GM15510 (cell line): Measurements from ENCODE around the gene VSX2.

Experiments used
- POLR2A ChIP-seq: IDR thresholded peaks from 3 replicates; pipeline ENCODE4 v1.6.1; 2011; ENCODE audit warnings: borderline replicate concordance; ENCODE audit not compliant: insufficient read length; ENCODE audit errors: extremely low read depth

VSX2 gene

DNA sequence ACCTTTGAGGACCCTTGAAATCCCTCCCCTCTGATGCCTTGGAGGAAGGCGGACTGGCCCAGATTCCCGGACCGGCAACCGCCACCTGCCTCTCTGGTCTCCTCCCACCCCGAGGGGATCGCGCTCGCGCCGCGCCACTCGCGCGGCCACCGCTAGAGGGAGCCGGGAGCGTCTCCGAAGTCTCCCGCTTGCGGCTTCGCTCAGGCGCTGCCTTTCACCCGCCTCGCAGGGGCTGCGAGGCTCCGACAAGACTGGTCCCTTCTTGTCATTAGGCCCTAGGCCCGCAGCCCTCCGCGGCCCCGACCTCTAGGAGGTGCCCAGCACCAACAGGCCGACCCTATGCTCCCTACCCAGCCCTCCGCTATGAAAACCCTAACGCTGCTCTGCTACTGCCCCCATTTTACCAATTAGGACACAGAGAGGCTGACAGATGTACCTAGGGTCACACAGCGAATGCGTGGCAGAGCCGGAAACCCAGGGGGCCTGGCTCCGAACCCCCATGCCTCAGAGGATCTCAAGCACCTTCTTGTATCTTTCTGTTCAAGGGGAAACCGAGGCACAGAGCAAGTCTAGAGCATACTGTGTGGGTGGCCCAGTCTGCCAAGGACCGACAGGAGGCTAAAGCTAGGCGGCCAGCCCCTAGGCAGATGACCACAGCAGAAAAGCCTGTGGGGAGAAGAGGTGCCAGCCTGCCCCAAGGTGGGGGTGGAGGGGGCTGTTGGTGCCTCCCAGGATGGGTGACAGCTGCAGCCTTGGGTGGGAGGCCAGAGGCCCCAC, 21.4 kb upstream of the VSX2 start:
- TF ChIP-seq POLR2A = no peak

DNA sequence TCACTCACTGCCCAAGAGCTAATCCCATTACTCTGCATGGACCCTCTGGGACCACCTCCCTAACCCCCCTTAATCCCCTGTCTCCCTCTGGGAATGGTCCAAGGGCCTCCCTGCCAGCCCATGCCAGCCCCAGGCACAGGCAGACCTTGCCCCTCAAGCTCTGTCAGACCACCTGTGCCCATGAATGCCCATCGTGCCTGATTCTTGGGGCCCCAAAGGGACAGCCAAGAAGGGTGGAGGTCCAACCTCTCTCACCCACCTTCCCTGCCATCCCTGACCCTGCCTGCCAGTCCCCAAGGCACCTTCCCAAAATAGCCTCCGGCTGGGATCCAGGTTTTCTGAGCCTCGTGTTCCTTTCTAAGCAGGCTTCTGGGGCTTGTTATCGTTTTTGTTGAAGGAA, 20.8 kb upstream of the VSX2 start:
- TF ChIP-seq POLR2A = no peak

DNA sequence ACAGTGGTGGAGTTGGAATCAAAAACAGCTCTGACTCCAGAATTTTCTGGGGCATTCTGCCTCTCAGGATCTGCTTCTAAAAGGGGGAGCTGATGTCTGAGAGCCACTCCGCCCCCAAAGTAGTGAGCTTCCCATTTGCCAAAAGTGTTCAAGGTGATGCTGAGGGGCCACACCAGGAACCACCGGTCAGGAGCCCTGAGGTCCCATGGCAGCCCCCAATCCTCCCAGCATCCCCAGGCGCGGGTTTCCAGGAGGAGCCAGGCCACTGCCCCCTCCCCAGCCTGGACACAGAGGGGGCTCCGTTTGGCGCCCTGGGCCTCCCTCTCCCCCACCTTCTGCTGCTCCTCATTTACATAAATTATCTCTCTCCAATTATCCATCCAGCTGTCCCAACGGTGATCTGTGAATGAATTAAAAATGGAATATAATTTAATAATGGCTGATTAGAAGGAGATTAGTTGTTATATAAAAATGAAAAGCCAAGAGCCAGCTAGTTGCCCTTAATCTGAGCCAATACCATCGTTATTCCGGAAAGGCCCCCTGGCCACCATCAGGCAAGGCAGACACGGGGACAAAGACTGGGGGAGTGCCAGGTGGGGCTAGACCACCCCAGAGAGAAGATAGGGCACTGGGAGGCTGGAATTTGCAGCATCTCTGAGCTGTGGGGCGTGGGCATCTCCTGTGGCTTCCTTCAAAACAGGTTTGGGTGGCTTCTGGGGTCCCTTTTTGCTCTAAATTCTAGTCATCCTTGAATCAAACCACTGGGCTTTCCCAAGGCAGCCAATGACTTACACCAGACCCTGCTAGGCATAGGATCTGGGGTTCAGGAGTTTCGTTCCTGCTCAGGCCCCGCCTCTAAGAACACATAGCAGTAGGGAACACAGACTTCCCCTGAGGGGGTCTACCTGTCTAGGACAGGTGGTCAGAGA, 19.7 kb upstream of the VSX2 start:
- TF ChIP-seq POLR2A = no peak

DNA sequence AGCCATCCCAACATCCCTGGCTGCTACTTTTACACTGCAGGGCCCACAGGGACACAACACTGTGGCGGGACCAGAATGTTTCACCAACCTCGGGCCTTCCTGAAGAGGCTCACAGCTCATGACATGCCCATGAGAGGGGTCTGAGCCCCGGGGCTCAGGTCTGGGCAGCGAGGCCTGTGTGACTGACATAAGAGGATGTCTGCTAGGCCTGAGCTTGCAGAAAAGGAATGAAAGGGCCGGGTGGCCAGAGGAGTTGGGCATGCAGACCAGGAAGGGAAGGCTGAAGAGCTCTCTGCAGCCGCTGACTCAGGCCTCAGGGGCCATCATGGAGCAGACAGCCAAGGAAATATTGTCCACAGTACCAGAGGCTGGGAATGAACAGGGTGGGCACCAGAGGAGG, 18.3 kb upstream of the VSX2 start:
- TF ChIP-seq POLR2A = no peak

DNA sequence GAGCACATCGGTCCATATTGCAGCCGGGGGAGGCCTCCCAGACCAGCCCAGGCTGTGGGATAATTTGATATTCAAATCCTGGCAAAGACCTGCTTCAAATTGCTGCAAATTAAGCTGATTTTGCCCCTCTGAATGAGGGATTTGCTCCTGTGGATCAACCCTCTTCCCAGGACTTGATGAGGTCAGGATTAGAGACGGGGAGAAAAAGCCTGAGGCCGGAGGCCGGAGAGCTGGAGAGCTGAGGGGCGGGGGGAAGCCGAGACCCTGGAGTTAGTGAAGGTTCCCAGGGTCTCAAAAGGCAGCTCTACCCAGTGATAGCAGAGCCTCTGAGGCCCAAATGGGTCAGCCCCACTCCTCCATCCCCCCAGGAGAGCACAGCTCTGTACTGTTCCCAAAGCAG, 17.5 kb upstream of the VSX2 start:
- no peak for TF ChIP-seq POLR2A

DNA sequence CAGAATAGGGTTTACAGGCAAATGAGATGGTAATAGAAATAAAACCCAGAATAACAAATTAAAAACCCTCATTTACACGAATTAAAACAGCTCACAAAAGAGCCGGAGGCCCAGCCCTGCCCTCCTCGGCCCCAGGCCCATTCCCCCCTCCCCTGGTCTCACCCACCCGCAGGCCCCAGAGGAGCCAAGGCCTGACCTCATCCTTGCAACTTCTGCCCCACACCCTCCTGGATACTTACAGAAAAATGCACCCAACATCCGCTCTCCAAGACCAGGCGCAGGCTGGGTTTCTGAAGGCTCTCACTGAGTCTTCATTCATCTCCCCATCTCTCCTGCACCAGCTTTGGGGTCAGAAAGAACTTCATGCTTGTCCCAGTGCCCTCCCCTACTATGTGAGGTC, 16.2 kb upstream of the VSX2 start:
- no peak for TF ChIP-seq POLR2A

DNA sequence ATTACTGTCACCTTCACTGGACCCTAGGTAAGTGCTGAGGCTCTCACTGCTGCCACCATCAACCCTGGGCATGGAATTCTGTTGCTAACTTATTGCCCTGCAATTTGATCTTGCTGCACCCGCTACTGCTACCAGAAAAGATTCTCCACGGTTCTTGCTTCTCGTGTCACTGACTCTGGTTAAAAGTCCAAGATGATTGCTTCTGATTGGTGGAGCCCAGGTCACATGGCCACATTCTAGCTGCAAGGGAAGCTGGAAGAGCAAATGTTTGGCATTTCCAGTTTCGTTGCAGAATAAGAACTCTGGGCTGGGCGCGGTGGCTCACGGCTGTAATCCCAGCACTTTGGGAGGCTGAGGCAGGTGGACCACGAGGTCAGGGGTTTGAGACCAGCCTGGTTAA, 7.5 kb upstream of the VSX2 start:
- TF ChIP-seq POLR2A = no peak

DNA sequence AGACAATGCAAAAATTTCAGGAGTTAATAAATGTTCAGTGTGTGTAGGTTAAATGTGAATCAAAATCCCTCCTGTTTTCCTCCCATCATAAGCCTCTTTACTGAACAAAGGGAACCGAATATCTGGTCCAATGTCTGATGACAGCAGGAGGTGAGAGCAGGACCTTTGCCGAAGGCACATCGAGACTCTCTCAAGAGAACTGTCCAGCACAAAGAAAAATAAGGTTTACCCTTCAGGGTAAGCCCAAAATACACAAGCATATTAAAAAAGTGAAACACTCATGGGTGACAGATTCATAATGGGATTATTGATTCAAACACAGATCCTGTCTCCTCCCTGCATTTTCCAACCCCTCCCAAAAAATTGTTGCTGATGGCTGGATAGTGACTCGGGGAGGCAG, 4.2 kb upstream of the VSX2 start:
- no peak for TF ChIP-seq POLR2A

DNA sequence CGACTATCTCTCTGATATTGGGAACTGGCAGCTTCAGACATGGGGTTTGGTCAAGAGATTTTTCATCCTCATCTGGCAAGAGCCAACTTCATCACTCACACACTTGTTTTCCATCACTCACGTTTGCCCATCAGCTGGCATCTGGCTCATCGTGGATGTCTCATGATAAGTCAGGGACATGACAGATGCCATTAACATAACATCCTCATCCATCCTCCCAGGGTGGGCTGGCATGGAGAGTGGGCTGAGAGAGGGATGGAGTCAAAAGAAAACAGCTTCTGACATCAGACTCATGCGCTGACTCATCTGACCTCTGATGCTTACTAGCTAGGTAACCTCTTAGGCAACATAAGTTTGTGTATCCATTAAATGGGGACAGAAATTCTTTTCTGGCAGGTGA, 1.8 kb upstream of the VSX2 start:
- no peak for TF ChIP-seq POLR2A

DNA sequence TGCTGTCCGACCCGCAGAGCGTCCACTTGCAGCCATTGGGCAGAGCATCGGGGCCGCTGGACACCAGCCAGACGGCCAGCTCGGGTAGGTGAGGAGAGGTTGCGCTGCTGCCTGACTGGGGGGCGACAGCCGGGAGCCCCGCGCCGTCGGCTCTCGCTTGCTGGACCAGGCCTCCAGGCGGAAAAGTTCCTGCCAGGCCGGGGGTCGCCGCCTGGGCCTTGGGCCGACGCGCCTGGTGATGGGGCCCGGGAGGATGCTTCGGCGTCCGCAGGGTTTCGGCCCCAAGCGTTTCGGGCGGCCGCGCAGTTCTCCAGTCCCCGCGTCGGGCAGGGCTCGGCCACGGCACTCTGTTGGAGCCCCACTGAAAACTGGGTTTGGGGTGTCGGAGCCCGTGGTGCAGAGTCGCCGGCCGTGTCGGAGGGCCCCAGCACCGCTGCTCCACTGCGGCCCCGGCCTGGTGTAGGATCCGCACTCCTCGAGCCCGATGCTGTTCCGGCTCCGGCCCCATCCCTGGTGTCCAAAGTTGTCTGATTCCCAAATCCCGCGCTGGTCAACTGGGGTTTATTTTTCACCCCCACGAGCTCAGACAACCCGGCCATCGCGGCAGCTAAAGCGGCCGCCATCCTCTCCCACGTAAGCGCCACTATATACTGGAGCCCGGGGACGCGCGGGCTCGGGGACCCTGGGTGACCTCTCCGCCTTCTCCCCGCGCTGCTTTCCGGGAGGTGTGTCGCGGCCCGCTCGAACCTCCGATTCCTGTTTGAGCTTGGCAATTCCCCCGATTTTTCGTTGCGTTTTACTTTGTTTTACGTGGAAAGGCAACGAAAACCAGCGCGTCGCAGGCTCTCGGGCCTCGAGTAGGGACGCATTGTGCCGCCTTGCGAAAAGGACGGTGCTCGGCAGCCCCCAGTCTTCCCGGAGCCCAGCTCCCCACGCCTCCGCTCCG, 872 bp downstream of the VSX2 start:
- no peak for TF ChIP-seq POLR2A

DNA sequence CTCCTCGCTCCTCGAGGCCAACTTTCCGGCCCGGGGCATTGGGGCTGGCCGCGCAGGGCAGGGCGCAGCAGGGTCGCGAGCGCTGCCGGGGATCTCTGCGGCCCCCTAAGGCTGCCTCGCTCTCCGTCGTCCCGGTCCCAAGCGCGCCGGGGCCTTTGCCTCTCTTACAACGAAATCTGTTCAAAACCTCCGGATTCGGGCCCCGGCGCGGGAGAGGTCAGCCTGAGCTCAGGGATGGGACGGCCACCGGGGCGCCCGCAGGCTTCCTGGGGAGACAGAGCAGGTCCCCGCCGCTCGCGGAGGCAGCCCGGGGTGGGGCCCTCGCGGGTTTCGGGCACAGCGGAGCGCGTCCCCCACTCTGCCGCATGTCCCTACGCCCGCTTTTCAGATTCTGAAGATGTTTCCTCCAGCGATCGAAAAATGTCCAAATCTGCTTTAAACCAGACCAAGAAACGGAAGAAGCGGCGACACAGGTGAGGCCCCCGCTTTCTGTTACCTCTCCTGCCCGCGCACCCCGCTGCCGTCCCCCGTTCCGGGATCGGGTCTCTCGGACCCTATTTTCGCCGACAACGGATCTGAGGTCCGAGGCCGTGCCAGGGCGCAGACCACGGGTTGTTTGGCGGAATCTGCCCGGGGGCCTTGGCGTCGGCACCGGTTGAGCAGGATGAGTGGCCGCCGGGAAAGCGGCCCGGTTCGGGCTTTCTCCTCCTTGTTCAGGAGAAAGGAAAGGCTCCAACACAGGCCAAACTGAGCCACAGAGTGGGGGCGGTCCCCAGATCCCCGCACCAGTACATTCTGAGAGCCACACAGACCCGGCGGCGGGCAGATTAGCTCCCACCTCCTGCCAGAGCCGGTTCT, 1.8 kb downstream of the VSX2 start:
- no peak for TF ChIP-seq POLR2A

DNA sequence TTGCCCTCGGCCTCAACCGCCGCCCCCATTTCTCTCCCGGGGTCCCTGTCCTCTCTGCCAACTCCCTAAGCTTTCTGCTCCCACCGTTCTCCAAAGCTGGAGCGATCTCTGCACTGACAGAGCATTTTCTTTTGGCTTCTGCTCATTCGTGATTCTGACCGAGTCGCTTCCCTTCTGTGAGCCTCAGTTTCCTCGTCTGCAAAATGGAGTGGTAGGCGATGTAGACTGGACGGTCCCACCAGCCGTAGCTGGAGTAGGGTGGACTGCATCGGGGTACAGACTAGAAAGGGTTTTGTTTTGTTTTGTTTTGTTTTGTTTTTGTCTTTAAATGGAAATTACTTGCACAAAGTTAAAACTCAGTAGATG, 2.4 kb downstream of the VSX2 start:
- no peak for TF ChIP-seq POLR2A

DNA sequence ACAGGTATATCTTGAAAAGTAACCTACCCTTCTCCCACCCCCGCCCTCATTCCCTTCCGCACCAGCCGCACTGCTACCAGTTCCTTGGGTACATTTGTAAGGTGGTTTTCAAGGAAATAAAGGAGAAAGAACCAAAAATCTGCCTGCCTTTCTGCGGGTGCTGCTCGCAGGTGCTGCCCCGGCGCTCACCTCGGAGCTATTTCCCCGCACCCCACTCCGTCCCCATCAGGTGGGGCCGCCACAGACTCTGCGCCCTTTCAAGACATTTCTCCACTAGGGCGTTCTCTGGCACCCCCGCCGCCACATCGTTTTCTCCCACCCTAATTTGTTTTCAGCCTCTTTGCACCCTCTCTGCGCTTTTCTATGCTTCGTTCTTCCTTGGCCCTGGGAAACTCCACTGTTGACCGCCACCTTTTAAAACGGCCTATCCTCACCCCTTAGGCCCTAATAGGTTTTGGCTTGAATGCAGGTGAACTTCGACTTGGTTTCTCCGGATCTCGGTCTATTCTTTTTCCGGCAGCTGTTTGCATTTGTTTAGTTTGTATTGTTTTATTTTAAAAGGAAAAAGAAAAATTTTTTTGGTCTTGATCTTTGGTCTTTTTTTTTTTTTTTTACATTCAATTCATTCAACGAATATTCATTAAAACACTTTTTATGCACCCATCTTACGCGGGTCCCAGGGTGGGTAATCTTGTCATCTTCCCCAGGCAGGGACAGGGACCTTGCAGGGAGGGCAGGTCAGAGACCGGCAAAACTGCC, 3.0 kb downstream of the VSX2 start:
- no peak for TF ChIP-seq POLR2A
